22Rv1 (cell line): ENCODE measurements around the gene CFAP210.

Source experiments
- H3K27ac ChIP-seq: fragments of 450-650 bp; 2 replicates; pipeline ENCODE4 v1.5.1; 2017
- ZFX ChIP-seq: fragments of 450-650 bp; IDR thresholded peaks from 2 replicates; pipeline ENCODE4 v1.6.1; 2017; ENCODE audit warnings: antibody characterized with exemption, borderline replicate concordance
- TF ChIP-seq, protein P1 (sequence below): fragments of 450-650 bp; IDR thresholded peaks from 2 replicates; pipeline ENCODE4 v1.5.1; 2017; ENCODE audit warnings: mild to moderate bottlenecking

The CFAP210 gene

DNA sequence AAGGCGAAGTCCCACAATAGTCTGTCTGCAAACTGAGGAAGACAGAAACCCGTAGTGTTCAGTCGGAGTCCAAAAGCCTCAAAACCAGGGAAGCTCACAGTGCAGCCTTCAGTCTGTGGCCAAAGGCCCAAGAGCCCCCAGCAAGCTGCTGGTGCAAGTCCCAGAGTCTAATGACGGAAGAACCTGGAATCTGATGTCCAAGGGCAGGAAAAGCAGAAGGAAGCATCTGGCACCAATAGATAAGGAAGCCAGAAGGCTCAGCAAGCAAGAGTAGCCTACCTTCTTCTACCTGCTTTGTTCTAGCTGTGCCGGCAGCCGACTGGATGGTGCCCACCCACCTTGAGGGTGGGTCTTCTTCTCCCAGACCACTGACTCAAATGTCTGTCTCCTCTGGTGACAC is 21.8 kb downstream of the CFAP210 start:
- H3K27ac ChIP-seq, result no peak overlapping the region
- TF ChIP-seq, protein P1, sequence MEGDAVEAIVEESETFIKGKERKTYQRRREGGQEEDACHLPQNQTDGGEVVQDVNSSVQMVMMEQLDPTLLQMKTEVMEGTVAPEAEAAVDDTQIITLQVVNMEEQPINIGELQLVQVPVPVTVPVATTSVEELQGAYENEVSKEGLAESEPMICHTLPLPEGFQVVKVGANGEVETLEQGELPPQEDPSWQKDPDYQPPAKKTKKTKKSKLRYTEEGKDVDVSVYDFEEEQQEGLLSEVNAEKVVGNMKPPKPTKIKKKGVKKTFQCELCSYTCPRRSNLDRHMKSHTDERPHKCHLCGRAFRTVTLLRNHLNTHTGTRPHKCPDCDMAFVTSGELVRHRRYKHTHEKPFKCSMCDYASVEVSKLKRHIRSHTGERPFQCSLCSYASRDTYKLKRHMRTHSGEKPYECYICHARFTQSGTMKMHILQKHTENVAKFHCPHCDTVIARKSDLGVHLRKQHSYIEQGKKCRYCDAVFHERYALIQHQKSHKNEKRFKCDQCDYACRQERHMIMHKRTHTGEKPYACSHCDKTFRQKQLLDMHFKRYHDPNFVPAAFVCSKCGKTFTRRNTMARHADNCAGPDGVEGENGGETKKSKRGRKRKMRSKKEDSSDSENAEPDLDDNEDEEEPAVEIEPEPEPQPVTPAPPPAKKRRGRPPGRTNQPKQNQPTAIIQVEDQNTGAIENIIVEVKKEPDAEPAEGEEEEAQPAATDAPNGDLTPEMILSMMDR, result no peak
- TF ChIP-seq ZFX, result no peak

DNA sequence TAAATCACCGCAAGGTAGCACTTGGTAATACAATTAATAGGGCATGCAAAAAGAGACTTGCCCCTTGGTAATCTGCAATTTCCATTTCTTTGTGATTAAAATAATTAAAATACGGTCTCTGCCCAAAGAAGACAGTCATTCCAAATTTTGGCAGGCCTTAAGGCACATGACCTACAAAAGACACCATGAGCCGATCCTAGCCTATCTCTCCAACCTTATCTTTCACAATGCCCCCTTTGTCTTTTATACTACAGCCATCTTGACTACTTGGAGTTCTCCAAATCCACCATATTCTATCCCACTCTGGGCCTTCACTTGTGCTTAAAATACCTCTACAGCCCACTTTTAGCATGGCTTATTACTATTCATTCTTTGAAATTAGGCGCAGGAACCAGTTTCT is 23.3 kb downstream of the CFAP210 start:
- no peak overlapping the region for H3K27ac ChIP-seq
- no peak for TF ChIP-seq ZFX
- TF ChIP-seq, protein P1, result no peak

DNA sequence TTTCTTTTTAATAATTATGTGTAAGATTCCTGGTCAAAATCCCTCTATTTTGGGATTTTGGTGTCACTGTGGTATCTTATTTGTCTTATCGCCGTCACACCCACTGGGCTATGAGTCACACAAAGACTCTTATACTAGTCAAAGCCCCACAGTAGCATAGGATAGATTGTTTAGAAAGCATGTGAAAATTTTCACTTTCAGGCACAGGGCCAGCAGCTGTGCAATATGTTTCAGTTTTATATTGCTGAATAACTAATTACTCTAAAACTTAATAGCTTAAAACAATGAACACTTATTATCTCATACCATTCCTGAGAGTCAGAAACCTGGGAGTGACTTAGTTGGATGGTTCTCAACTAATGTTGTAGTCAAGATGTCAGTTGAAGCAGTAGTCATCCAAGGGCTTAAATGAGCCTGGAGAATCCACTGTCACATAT is 24.0 kb downstream of the CFAP210 start:
- TF ChIP-seq, protein P1, result no peak
- no peak for TF ChIP-seq ZFX
- no peak overlapping the region for H3K27ac ChIP-seq

DNA sequence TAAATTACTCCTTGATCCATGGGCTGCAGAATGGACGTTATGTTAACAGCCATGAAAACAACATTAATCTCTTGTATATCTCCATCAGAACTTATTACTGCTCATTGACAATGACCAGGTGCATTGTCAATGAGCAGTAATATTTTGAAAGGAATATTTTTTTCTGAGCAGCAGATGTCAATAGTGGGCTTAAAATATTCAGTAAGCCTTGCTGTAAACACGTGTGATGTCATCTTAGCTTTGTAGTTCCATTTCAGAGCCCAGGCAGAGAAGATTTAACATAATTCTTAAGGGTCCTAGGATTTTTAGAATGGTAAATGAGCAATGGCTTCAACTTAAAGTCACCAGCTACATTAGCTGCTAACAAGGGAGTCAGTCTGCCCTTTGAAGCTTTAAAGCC is 26.6 kb downstream of the CFAP210 start:
- no peak overlapping the region for H3K27ac ChIP-seq
- no peak for TF ChIP-seq ZFX
- TF ChIP-seq, protein P1, result no peak

DNA sequence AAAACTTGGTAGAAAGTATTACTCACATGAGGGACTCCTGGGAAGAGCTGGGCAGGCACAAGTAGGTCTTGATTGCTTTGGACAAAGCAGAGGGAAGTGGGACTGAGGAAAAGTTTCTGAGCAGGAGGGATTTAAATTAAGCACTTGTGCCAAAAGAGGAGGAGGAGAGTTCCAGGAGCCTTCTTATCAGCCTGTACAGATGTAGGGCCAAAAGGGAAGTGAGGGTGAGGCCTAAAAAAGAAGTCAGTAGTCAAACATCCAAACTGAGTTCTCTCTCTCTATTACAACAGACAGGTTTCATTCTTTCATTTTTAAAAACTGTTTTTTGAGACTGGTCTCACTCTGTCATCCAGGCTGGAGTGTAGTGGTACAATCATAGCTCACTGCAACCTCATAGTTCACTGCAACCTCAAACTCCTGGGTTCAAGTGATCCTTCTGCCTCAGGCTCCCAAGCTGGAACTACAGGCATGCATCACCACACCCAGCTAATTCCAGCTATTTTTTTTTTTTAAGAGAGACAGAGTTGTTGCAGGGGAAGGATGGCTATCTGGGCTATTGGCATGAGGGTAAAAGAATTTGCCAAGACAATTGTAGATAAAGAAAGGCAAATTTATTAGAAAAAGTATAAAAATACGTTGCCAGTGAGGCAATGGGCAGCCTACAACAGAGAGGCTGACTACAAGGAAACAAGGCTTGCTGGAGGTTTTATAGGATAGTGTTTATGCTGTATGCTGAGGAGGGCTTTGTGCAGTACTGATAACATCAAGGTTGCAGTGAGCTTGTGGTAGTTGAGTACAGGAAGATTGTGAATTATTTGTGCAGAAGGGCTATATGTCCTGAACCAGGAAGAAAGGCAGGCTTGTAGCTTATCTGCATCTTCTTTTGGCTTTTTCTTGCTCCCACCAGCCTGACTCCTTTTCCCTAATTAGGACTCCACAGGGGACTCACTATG is 29.0 kb downstream of the CFAP210 start:
- H3K27ac ChIP-seq, result no peak overlapping the region
- TF ChIP-seq, protein P1, result no peak
- no peak for TF ChIP-seq ZFX

DNA sequence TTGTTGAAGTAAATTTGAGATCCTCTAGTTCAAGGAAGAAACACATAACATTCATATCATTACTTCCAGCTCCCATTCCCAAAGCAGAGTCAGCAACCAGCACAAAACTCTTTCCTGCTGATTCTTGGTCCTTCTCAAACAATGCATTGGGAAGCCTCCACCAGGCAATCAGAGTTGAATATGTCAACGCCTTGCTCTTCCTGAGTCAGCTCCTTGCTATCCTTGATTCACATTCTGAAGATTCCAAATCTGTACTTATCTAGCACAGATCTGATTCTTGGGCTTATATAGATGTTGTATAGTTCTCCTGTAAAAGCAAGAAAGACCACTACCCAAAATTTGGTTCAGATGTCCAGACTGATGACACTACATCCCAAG is 29.6 kb downstream of the CFAP210 start:
- no peak overlapping the region for H3K27ac ChIP-seq
- TF ChIP-seq, protein P1, result no peak
- TF ChIP-seq ZFX, result no peak

DNA sequence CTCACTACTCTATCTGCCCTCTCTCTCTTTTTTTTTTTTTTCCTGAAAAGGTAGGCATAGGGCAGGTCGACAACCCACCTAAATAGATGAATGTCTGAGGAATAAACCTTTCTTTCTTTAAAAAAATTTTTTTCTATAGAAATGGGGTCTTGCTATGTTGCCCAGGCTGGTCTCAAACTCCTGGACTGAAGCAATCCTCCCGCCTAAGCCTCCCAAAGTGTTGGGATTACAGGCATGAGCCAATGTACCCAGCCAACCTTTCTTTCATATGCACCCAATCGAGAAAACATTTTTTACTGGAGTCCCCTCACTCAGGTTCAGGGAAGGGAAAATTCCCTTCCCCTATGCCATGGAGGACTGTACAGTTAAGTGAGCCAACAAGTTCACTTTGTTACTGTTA is 31.0 kb downstream of the CFAP210 start:
- no peak overlapping the region for H3K27ac ChIP-seq
- no peak for TF ChIP-seq ZFX
- TF ChIP-seq, protein P1, result no peak
